Testis (tissue), 3 donors: ENCODE results near the gene MAP7D1. TPM values are rescaled to one million over a fixed set of nuclear protein-coding genes. Genes with fewer than 3 reads are reported as not detected.
A peak's percentile ranks its signal among the peaks of the same experiment; 100 is the strongest.

ENCODE experiments used
- DNase-seq: peaks from one replicate; pipeline ENCODE4 v3.0.0-alpha.2; 2019
- H3K27ac ChIP-seq, 2 donors: fragments of 200-600 bp; sonication (generic); one replicate each; pipeline ENCODE4 v1.5.1; 2019
- H3K27me3 ChIP-seq: fragments of 200-600 bp; sonication (generic); one replicate; pipeline ENCODE4 v1.5.1; 2019
- H3K36me3 ChIP-seq: fragments of 200-600 bp; sonication (generic); one replicate; pipeline ENCODE4 v1.5.1; 2017; ENCODE audit warnings: low read depth; ENCODE audit errors: missing control alignments
- H3K4me1 ChIP-seq: fragments of 200-600 bp; sonication (generic); one replicate; pipeline ENCODE4 v1.5.1; 2019
- H3K4me3 ChIP-seq, 2 donors: fragments of 200-600 bp; sonication (generic); one replicate each; pipeline ENCODE4 v1.5.1; 2017 to 2019
- H3K9me3 ChIP-seq: fragments of 200-600 bp; sonication (generic); one replicate; pipeline ENCODE4 v1.5.1; 2017
- CTCF ChIP-seq, 3 experiments: fragments of 450-650 bp in 2 of 3; fragments of 200-600 bp in 1 of 3; sonication (generic) in 1 of 3; IDR thresholded peaks; one replicate each; pipeline ENCODE4 v1.5.1; 2016 to 2019; ENCODE audit warnings: antibody characterized with exemption in 3 of 3, mild to moderate bottlenecking in 2 of 3, moderate library complexity in 1 of 3
- POLR2A ChIP-seq: fragments of 450-650 bp; IDR thresholded peaks from one replicate; pipeline ENCODE4 v1.6.1; 2017; ENCODE audit warnings: antibody characterized with exemption, mild to moderate bottlenecking, moderate library complexity
- WGBS, 2 donors: methylation state at CpG; one replicate each; pipeline ENCODE4 v1.1.5; 2018; 5-methylcytosine and 5-hydroxymethylcytosine counted together
- intact Hi-C: fragments of 100-400 bp; cut with DNase I; formaldehyde crosslinking; loops from one replicate; pipeline ENCODE4 v1.15.1; 2023; ENCODE audit warnings: low total_unique reads
- polyA plus RNA-seq: library from polyadenylated mRNA; stranded (reverse); fragments of 350-450 nt; fragmentation: Illumina TruSeq; extraction: RNeasy Lipid Tissue Mini Kit (QIAGEN cat#74804); gene quantifications from one replicate; pipeline ENCODE4 v1.2.3, GENCODE V29; 2014; ENCODE audit warnings: low read depth, low replicate concordance; ENCODE audit not compliant: insufficient read depth
- total RNA-seq, 2 donors: library from RNA; depleted of rRNA; stranded (reverse); fragments of >200 nt; gene quantifications; one replicate each; pipeline ENCODE4 v1.2.3, GENCODE V29; 2016

Gene MAP7D1
- total and polyA plus RNA-seq, 3 donors from 2014 or later: 45.4 to 59.6 (median 50.2) TPM

DNA sequence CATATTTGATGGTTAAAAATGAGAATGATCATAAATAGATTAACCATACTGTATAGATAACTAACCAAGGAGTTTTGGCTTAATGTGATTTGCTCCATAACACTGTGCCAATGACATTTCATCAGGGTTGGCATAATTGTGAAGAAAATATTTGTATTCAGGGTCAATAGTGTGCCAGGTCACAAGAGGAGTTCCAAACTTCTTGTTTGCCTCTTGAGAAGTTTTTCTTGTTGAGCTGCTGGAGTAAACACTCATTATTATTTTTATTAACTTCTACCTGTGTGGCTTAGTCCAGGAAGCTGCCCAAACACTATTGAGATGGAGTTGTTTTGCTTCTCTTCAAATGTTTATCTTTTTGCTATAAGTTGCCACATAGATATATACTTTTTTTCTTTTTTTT, 7.5 kb downstream of the MAP7D1 start:
- Histone ChIP-seq H3K27ac (peak overlapping the region in 1 of 2 donors; percentile 39), H3K36me3 (no peaks in the 10 kb centered on the region), H3K4me1 (peaks cover 36% of the 10 kb centered on the region), H3K4me3 (no peak overlapping the region), H3K27me3 (no peaks in the 10 kb centered on the region), H3K9me3 (no peaks in the 10 kb centered on the region)
- intact Hi-C loops: no loop called here
- DNase-seq: no peak
- TF ChIP-seq CTCF (IDR thresholded peaks at IDR 0.05): no peak
- no peak for TF ChIP-seq POLR2A

DNA sequence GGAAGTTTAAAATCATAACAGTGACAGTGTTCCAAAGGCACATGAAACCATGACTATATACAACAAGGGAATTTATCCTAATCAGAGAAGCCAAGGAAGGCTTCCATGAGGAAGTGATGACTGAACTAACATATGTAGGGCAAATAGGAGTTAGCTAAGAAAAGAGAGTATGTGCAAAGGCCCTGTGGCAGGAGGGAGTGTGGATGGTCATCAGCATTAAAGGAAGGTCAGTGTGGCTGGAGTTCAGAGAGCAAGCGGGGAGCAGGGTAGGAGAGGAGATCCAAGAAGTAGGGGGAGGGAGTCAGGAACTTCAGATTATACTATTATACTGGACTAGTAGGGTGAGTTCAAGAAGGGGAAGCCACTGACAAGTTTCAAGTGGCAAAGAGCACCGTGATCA, 8.4 kb downstream of the MAP7D1 start:
- Histone ChIP-seq H3K4me3 (no peak overlapping the region), H3K27me3 (no peaks in the 10 kb centered on the region), H3K36me3 (no peaks in the 10 kb centered on the region), H3K27ac (no peak overlapping the region), H3K4me1 (peaks cover 33% of the 10 kb centered on the region), H3K9me3 (no peaks in the 10 kb centered on the region)
- TF ChIP-seq CTCF (IDR thresholded peaks at IDR 0.05) (no peak), POLR2A (no peak)
- WGBS, 2 donors: 86 to 100% methylated on average over 2 of the region's 2 CpGs
- DNase-seq: no peak
- intact Hi-C loops: no loop called here

DNA sequence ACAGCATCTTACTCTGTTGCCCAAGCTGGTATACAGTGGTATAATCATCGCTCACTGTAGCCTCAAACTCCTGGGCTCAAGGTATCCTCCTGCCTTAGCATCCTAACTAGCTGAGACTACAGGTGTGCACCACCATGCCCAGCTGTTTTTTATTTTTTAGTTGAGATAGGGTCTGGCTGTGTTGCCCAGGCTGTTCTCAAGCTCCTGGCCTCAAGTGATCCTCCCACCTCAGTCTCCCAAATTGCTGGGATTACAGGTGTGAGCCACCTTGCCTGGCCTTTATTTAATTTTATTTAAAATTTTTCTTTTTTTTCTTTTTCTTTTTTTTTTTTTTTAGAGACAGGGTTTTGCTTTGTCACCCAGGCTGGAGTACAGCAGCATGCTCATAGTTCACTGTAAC, 9.2 kb downstream of the MAP7D1 start:
- peaks cover 25% of the 10 kb centered on the region for H3K4me1 ChIP-seq
- TF ChIP-seq CTCF (IDR thresholded peaks at IDR 0.05) (no peak), POLR2A (no peak)

DNA sequence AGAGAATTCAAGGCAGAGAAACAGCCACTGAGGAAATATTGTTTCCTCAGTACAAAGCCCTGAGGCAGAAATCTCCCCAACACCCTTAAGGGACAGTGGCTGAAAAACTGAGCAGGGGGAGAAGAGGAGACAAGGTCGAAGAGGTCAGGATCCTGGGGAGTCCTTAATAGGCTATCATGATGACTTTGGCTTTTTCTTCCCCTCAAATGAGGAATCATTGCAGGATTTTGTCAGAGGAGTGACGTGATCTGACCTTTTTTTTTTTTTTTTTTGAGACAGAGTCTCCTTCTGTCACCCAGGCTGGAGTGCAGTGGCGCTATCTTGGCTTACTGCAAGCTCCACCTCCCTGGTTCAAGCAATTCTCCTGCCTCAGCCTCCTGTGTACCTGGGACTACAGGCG, 10.2 kb downstream of the MAP7D1 start:
- Histone ChIP-seq H3K4me1 (peaks cover 18% of the 10 kb centered on the region), H3K9me3 (no peaks in the 10 kb centered on the region), H3K27ac (no peak overlapping the region), H3K4me3 (no peak overlapping the region), H3K36me3 (no peaks in the 10 kb centered on the region), H3K27me3 (no peaks in the 10 kb centered on the region)
- intact Hi-C loops: no loop called here
- no peak for DNase-seq
- TF ChIP-seq CTCF (IDR thresholded peaks at IDR 0.05) (no peak), POLR2A (no peak)
- WGBS, 2 donors: 70 to 73% methylated on average over 4 of the region's 4 CpGs

More for the DNA sequence above, 9.2 kb downstream of the MAP7D1 start:
- Histone ChIP-seq H3K9me3 (no peaks in the 10 kb centered on the region), H3K36me3 (no peaks in the 10 kb centered on the region), H3K27me3 (no peaks in the 10 kb centered on the region), H3K27ac (no peak overlapping the region), H3K4me3 (no peak overlapping the region)
- intact Hi-C loops: no loop called here
- WGBS, 2 donors: 96 to 100% methylated on average over 1 of the region's 1 CpG
- DNase-seq: no peak
